Body of pancreas (tissue), 4 donors: ENCODE results near the gene KNDC1. TPM values are rescaled to one million over a fixed set of nuclear protein-coding genes. Genes with fewer than 3 reads are reported as not detected.
"Not testable (repeated sequence)": the region's sequence is repeated elsewhere in the genome, so short reads cannot be mapped to it uniquely, and the experiment has no call there.

Source experiments
- ATAC-seq: fragments of 150-250 bp; one replicate; pipeline ENCODE4 v1.9.1; 2016
- DNase-seq, 4 donors: peaks; one replicate each; pipeline ENCODE4 v3.0.0-alpha.2; 2019
- H3K27ac ChIP-seq, 4 donors: fragments of 200-600 bp; sonication (generic); 1 replicate in 3 of 4; 2 replicates in 1 of 4; pipeline versions ENCODE4 v1.5.1 to v1.6.1; 2016 to 2019; ENCODE audit warnings: mild to moderate bottlenecking in 1 of 4, mixed read lengths in 1 of 4, moderate library complexity in 1 of 4
- H3K27me3 ChIP-seq, 2 donors: fragments of 200-600 bp; sonication (generic); one replicate each; pipeline ENCODE4 v1.6.0; 2016; ENCODE audit warnings: mild to moderate bottlenecking in 1 of 2
- H3K36me3 ChIP-seq, 2 donors: fragments of 200-600 bp; sonication (generic); replicated peaks in 1 of 2; 2 replicates each; pipeline ENCODE4 v1.5.1; 2016; ENCODE audit warnings: low read depth in 2 of 2; ENCODE audit not compliant: insufficient read depth in 1 of 2
- H3K4me1 ChIP-seq: fragments of 200-600 bp; sonication (generic); one replicate; pipeline ENCODE4 v1.6.0; 2016
- H3K4me3 ChIP-seq, 2 donors: fragments of 200-600 bp; sonication (generic); 1 replicate in 1 of 2; 2 replicates in 1 of 2; pipeline ENCODE4 v1.5.1; 2016 to 2019
- H3K9me3 ChIP-seq, 3 donors: fragments of 200-600 bp; sonication (generic); 1 replicate in 2 of 3; 2 replicates in 1 of 3; pipeline ENCODE4 v1.5.1; 2016
- POLR2A ChIP-seq, 3 donors: fragments of 450-650 bp; IDR thresholded peaks; one replicate each; pipeline ENCODE4 v1.6.1; 2016; ENCODE audit warnings: antibody characterized with exemption in 3 of 3, mild to moderate bottlenecking in 2 of 3
- WGBS, 2 donors: methylation state at CpG; one replicate each; pipeline ENCODE4 v1.1.5; 2017; 5-methylcytosine and 5-hydroxymethylcytosine counted together
- intact Hi-C: fragments of 100-400 bp; cut with DNase I; formaldehyde crosslinking; loops from one replicate; pipeline ENCODE4 v1.15.1; 2023
- total RNA-seq, 2 donors: library from RNA; depleted of rRNA; stranded (reverse); fragments of >200 nt; gene quantifications; one replicate each; pipeline ENCODE4 v1.1.0, GENCODE V29; 2016
- TF ChIP-seq, protein P1 (sequence below), 7 experiments: fragments of 450-650 bp in 4 of 7; fragments of 200-600 bp in 3 of 7; sonication (generic) in 3 of 7; IDR thresholded peaks; one replicate each; pipeline ENCODE4 v1.5.1; 2016 to 2019; ENCODE audit warnings: antibody characterized with exemption in 7 of 7

The KNDC1 gene
- total RNA-seq, 2 donors from 2014 or later = 0.52 to 3.3 TPM

GRCh38 chr10:133231946-133232574, 72.0 kb downstream of the KNDC1 start:
- 37 to 38% methylated on average over 5 to 11 of the region's 11 CpGs for WGBS, 2 donors
- ATAC-seq (no peak), DNase-seq (no peak)
- Histone ChIP-seq H3K27ac (no peak overlapping the region), H3K9me3 (no peaks in the 10 kb centered on the region), H3K36me3 (no peaks in the 10 kb centered on the region), H3K27me3 (peaks cover 0 to 25% of the 10 kb centered on the region in 2 donors), H3K4me3 (no peak overlapping the region), H3K4me1 (peaks cover 16% of the 10 kb centered on the region)
- intact Hi-C loops = no loop called here
- no peak for TF ChIP-seq POLR2A (IDR thresholded peaks at IDR 0.05)
- TF ChIP-seq, protein P1, sequence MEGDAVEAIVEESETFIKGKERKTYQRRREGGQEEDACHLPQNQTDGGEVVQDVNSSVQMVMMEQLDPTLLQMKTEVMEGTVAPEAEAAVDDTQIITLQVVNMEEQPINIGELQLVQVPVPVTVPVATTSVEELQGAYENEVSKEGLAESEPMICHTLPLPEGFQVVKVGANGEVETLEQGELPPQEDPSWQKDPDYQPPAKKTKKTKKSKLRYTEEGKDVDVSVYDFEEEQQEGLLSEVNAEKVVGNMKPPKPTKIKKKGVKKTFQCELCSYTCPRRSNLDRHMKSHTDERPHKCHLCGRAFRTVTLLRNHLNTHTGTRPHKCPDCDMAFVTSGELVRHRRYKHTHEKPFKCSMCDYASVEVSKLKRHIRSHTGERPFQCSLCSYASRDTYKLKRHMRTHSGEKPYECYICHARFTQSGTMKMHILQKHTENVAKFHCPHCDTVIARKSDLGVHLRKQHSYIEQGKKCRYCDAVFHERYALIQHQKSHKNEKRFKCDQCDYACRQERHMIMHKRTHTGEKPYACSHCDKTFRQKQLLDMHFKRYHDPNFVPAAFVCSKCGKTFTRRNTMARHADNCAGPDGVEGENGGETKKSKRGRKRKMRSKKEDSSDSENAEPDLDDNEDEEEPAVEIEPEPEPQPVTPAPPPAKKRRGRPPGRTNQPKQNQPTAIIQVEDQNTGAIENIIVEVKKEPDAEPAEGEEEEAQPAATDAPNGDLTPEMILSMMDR (IDR thresholded peaks at IDR 0.05) = no peak

DNA sequence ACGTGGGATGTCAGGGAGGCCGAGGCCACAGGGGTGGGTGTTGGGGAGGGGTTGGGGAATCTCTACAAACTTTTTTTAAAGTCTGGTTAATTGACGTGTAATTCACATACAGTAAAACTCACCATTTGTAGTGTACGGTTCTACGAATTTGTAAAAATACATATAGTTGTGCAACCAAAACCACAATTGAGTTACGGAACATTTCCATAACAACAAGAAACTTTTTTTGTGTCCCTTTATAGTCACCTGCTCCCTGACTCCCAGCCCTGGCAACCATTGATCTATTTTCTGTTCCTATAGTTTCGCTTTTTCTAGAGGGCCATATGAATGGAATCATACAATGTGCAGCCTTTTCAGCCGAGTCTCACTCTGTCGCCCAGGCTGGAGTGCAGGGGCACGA, 74.8 kb downstream of the KNDC1 start:
- DNase-seq, H3K27ac ChIP-seq, ATAC-seq, H3K36me3 ChIP-seq, H3K4me3 ChIP-seq, intact Hi-C loops, H3K9me3 ChIP-seq: not testable (repeated sequence)
- WGBS, 2 donors = 38 to 43% methylated on average over 7 to 8 of the region's 10 CpGs
- H3K27me3 ChIP-seq = peaks cover 0 to 26% of the 10 kb centered on the region in 2 donors
- peaks cover 31% of the 10 kb centered on the region for H3K4me1 ChIP-seq

DNA sequence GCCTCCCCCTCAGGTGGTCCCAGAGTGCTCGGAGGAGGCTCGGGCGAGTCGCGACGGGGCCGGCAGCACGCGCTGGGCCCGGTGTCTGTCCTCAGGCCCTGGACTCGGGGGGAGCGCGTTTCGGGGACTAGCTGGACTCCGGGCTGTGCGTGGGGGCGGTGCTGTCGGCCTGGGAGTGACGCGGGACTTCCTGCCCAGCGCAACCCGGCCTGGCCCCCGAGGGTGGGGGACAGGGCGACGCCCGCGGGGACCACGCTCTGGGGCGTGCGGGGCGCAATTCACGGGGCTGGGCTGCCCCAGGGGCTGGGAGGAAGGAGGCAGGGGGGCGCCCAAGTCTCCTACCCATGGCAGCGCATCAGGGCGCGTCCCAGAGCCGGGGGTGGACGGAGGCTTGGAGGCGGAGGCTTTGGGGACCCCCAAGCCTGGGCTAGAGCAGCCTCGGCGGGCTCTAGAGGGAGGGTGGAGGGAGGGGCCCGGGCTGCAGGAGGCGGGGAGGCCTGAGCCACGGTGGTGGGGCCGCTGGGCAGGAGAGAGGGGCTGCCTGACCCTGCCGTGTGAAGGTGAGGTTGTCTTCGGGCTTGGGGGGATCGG, 75.3 kb downstream of the KNDC1 start:
- 5% methylated on average over 32 of the region's 48 CpGs; no CpG with 5 or more reads in 1 of the 2 donors for WGBS, 2 donors
- Histone ChIP-seq H3K4me3 (no peak overlapping the region), H3K27me3 (peaks cover 0 to 26% of the 10 kb centered on the region in 2 donors), H3K4me1 (peaks cover 30% of the 10 kb centered on the region), H3K27ac (peak overlapping the region in 1 of 4 donors; percentile 41), H3K9me3 (no peaks in the 10 kb centered on the region), H3K36me3 (no peaks in the 10 kb centered on the region)
- peak in 1 of 3 donors; percentile 20 for TF ChIP-seq POLR2A (IDR thresholded peaks at IDR 0.05)
- TF ChIP-seq, protein P1 (IDR thresholded peaks at IDR 0.05) = no peak
- DNase-seq (peak in 1 of 4 donors; percentile 32), ATAC-seq (no peak)
- intact Hi-C loops = no loop called here

GRCh38 chr10:133235932-133236331, 75.9 kb downstream of the KNDC1 start:
- ATAC-seq (no peak), DNase-seq (peak in 1 of 4 donors; percentile 22)
- WGBS, 2 donors = 4 to 9% methylated on average over 6 to 18 of the region's 18 CpGs
- no peak for TF ChIP-seq POLR2A (IDR thresholded peaks at IDR 0.05)
- TF ChIP-seq, protein P1 (IDR thresholded peaks at IDR 0.05) = no peak
- intact Hi-C loops = no loop called here
- Histone ChIP-seq H3K36me3 (no peaks in the 10 kb centered on the region), H3K27ac (peak overlapping the region in 1 of 4 donors; percentile 41), H3K4me1 (peaks cover 26% of the 10 kb centered on the region), H3K9me3 (no peaks in the 10 kb centered on the region), H3K4me3 (no peak overlapping the region), H3K27me3 (peaks cover 0 to 26% of the 10 kb centered on the region in 2 donors)

GRCh38 chr10:133236401-133237240, 76.6 kb downstream of the KNDC1 start:
- no peaks in the 10 kb centered on the region for H3K9me3 ChIP-seq
- ATAC-seq (no peak), DNase-seq (no peak)
- no peak overlapping the region for H3K4me3 ChIP-seq
- intact Hi-C loops = no loop called here
- H3K27me3 ChIP-seq = peaks cover 0 to 26% of the 10 kb centered on the region in 2 donors
- 1% methylated on average over 67 of the region's 103 CpGs; no CpG with 5 or more reads in 1 of the 2 donors for WGBS, 2 donors
- TF ChIP-seq, protein P1 (IDR thresholded peaks at IDR 0.05) = no peak
- TF ChIP-seq POLR2A (IDR thresholded peaks at IDR 0.05) = no peak
- H3K4me1 ChIP-seq = peaks cover 26% of the 10 kb centered on the region
- no peaks in the 10 kb centered on the region for H3K36me3 ChIP-seq
- H3K27ac ChIP-seq = no peak overlapping the region
